Thyroid gland (tissue), 4 donors: ENCODE data around the gene EML5. TPM values are rescaled to one million over a fixed set of nuclear protein-coding genes. Genes with fewer than 3 reads are reported as not detected.

Experiments
- DNase-seq, 2 donors: peaks; one replicate each; pipeline ENCODE4 v3.0.0-alpha.2; 2019
- H3K27ac ChIP-seq, 3 donors: fragments of 200-600 bp; sonication (generic); 1 replicate in 2 of 3; 2 replicates in 1 of 3; pipeline ENCODE4 v1.5.1; 2016 to 2019; ENCODE audit warnings: mild to moderate bottlenecking in 1 of 3, moderate library complexity in 1 of 3
- H3K27me3 ChIP-seq: fragments of 200-600 bp; sonication (generic); one replicate; pipeline ENCODE4 v1.5.1; 2019
- H3K36me3 ChIP-seq, 2 donors: fragments of 200-600 bp; sonication (generic); one replicate each; pipeline ENCODE4 v1.5.1; 2016 to 2019
- H3K4me1 ChIP-seq, 2 donors: fragments of 200-600 bp; sonication (generic); one replicate each; pipeline ENCODE4 v1.5.1; 2017 to 2019
- H3K4me3 ChIP-seq, 3 donors: fragments of 200-600 bp; sonication (generic); replicated peaks in 1 of 3; 1 replicate in 2 of 3; 2 replicates in 1 of 3; pipeline ENCODE4 v1.5.1; 2016; ENCODE audit warnings: mild to moderate bottlenecking in 1 of 3
- H3K9me3 ChIP-seq: fragments of 200-600 bp; sonication (generic); one replicate; pipeline ENCODE4 v1.5.1; 2017
- CTCF ChIP-seq, 6 experiments: fragments of 200-600 bp in 3 of 6; fragments of 450-650 bp in 3 of 6; sonication (generic) in 3 of 6; IDR thresholded peaks; one replicate each; pipeline ENCODE4 v1.5.1; 2016 to 2019; ENCODE audit warnings: antibody characterized with exemption in 6 of 6, mild to moderate bottlenecking in 2 of 6, inconsistent platforms in 1 of 6, moderate library complexity in 1 of 6
- POLR2A ChIP-seq, 2 donors: fragments of 450-650 bp; IDR thresholded peaks; one replicate each; pipeline ENCODE4 v1.6.1; 2017; ENCODE audit warnings: antibody characterized with exemption in 2 of 2, mild to moderate bottlenecking in 2 of 2, moderate library complexity in 1 of 2
- whole genome bisulfite sequencing, 2 donors: methylation state at CpG; one replicate each; pipeline ENCODE4 v1.1.5; 2017; 5-methylcytosine and 5-hydroxymethylcytosine counted together
- intact Hi-C: fragments of 100-400 bp; cut with DNase I; formaldehyde crosslinking; loops from one replicate; pipeline ENCODE4 v1.15.1; 2023
- total RNA-seq, 4 donors: library from RNA; depleted of rRNA; stranded (reverse); fragments of >200 nt; gene quantifications; one replicate each; pipeline ENCODE4 v1.2.3, GENCODE V29; 2016

The EML5 gene
- total RNA-seq, 4 donors from 2014 or later: 3.8 to 15.8 (median 7.3) TPM

- 90 to 94% methylated on average over 1 of the region's 1 CpG for WGBS, 2 donors
- no peaks in the 10 kb centered on the region for H3K36me3 ChIP-seq
- H3K27me3 ChIP-seq: no peaks in the 10 kb centered on the region
- no peak for TF ChIP-seq POLR2A (IDR thresholded peaks at IDR 0.05)
- no peak for TF ChIP-seq CTCF (IDR thresholded peaks at IDR 0.05)
- DNase-seq: no peak
- H3K27ac ChIP-seq: no peak overlapping the region
- intact Hi-C loops: no loop called here
- no peaks in the 10 kb centered on the region for H3K9me3 ChIP-seq
- no peaks in the 10 kb centered on the region for H3K4me1 ChIP-seq
- no peak overlapping the region for H3K4me3 ChIP-seq
These were observed 38.9 kb downstream of the EML5 start for GRCh38 chr14:88753873-88754272.

DNA sequence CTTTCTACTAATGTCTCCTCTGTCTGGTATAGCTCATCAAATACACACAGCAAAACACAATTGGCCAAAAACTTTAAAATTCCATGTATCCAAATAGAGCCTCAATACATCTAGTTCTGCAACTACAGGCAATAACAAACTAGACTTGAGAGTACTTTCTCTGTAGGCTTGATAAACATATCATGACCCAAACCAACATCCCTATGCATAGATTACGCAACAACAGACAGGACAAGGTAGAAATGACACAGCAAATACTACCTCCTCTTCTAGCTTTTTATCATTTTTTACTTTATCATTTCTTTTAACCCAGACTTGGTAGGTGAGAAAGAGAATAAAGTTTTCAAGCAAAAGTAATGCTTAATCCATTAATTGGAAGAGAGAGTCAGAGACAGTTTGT, 41.8 kb downstream of the EML5 start:
- no peaks in the 10 kb centered on the region for H3K27me3 ChIP-seq
- H3K27ac ChIP-seq: no peak overlapping the region
- no peaks in the 10 kb centered on the region for H3K9me3 ChIP-seq
- no peaks in the 10 kb centered on the region for H3K36me3 ChIP-seq
- intact Hi-C loops: no loop called here
- H3K4me3 ChIP-seq: no peak overlapping the region
- DNase-seq: no peak
- no peaks in the 10 kb centered on the region for H3K4me1 ChIP-seq
- TF ChIP-seq POLR2A (IDR thresholded peaks at IDR 0.05): no peak
- TF ChIP-seq CTCF (IDR thresholded peaks at IDR 0.05): no peak
- 94 to 96% methylated on average over 1 of the region's 1 CpG for WGBS, 2 donors

DNA sequence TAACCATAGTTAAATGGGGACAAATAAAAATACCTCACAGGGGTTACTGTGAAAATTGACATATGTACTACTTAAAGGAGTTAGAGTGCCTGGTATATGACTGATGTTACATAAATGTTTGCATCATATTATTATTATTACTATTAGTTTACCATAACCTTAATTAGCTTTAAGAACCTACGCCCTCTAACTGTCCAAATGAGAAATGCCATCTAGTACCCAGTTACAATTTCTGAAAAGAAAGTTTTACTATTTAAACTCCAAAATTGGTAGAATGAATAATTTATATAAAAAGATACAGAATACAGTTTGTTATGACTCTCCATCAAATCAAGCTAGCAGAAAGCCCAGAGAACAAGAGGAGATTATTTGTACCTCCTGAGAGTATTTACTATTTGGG, 42.3 kb downstream of the EML5 start:
- H3K27ac ChIP-seq: no peak overlapping the region
- no peak for DNase-seq
- 87 to 92% methylated on average over 1 of the region's 1 CpG for WGBS, 2 donors
- H3K4me3 ChIP-seq: no peak overlapping the region
- no peaks in the 10 kb centered on the region for H3K4me1 ChIP-seq
- H3K27me3 ChIP-seq: no peaks in the 10 kb centered on the region
- TF ChIP-seq CTCF (IDR thresholded peaks at IDR 0.05) (no peak), POLR2A (IDR thresholded peaks at IDR 0.05) (no peak)
- H3K9me3 ChIP-seq: no peaks in the 10 kb centered on the region
- intact Hi-C loops: no loop called here
- no peaks in the 10 kb centered on the region for H3K36me3 ChIP-seq

GRCh38 chr14:88749139-88749538, 43.6 kb downstream of the EML5 start:
- Histone ChIP-seq H3K27ac (no peak overlapping the region), H3K9me3 (no peaks in the 10 kb centered on the region), H3K4me1 (no peaks in the 10 kb centered on the region), H3K36me3 (no peaks in the 10 kb centered on the region), H3K4me3 (no peak overlapping the region), H3K27me3 (no peaks in the 10 kb centered on the region)
- TF ChIP-seq POLR2A (IDR thresholded peaks at IDR 0.05) (no peak), CTCF (IDR thresholded peaks at IDR 0.05) (no peak)
- intact Hi-C loops: no loop called here
- WGBS, 2 donors: 85 to 86% methylated on average over 1 of the region's 1 CpG
- DNase-seq: no peak

DNA sequence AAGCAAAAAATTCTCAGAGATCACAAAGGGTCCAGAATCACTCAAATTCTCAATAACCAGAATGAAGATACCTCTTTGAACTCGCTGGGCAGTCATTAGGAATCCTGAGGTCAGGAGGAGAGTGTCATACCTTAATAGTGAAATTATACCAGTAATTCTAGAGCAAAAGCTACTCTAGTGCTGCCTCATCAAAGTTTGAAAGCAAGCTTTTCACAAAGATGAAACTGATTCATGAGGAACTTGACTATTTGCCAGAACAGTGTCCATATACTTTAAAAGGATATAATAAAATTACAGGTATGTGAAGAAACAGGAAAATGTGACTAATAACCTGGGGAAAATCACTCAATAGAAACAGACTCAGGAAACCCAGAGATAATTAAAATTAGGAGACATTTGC, 44.5 kb downstream of the EML5 start:
- no peaks in the 10 kb centered on the region for H3K36me3 ChIP-seq
- H3K4me3 ChIP-seq: no peak overlapping the region
- TF ChIP-seq CTCF (IDR thresholded peaks at IDR 0.05): no peak
- no peak for TF ChIP-seq POLR2A (IDR thresholded peaks at IDR 0.05)
- WGBS, 2 donors: 76% methylated on average over 1 of the region's 1 CpG
- H3K27ac ChIP-seq: no peak overlapping the region
- intact Hi-C loops: no loop called here
- no peaks in the 10 kb centered on the region for H3K27me3 ChIP-seq
- H3K9me3 ChIP-seq: no peaks in the 10 kb centered on the region
- H3K4me1 ChIP-seq: no peaks in the 10 kb centered on the region
- no peak for DNase-seq
